ENCODE measurements around the gene C5orf47. TPM values are rescaled to one million over a fixed set of nuclear protein-coding genes. Genes with fewer than 3 reads are reported as not detected.

Gene C5orf47
- total and polyA plus RNA-seq, 2 of the 4 experiments (the other 2 are of a cell fraction), result not detected

- Histone ChIP-seq H2BK15ac (ENCODE audit: low read depth, low read length) (peak overlapping the region; percentile 2; the same call in 1 of the 3 replicates), H4K5ac (ENCODE audit: low read depth, low read length) (peak overlapping the region; percentile 24; the same call in 1 of the 2 replicates), H2BK120ac (ENCODE audit: low read depth, low read length) (peak overlapping the region; percentile 58), H2BK20ac (ENCODE audit: low read depth, low read length) (peak overlapping the region; percentile 46), H3K4ac (ENCODE audit: low read depth, low read length) (peak overlapping the region; percentile 76), H3K9ac (ENCODE audit: low read depth, low read length) (no peak overlapping the region), H2AK9ac (replicated peaks; ENCODE audit: low read depth, low read length, poor library complexity) (peak overlapping the region; percentile 76), H2AK5ac (ENCODE audit: low read depth, low read length) (peak overlapping the region; percentile 79), H4K8ac (ENCODE audit: low read depth in 2 of 2, low read length in 2 of 2) (peak overlapping the region in 1 of 2 experiments; percentile 61; a peak in 1 of 4 replicates), H2BK5ac (ENCODE audit: low read depth, low read length, poor library complexity, severe bottlenecking) (peak overlapping the region; percentile 65), H3K56ac (ENCODE audit: extremely low read depth, insufficient read depth, low read length) (no peak overlapping the region), H3K18ac (ENCODE audit: low read depth, low read length) (peak overlapping the region; percentile 5; the same call in 1 of the 2 replicates), H3K27ac (ENCODE audit: insufficient read depth, low read length) (peak overlapping the region; percentile 27; the same call in 1 of the 2 replicates), H3K23ac (ENCODE audit: low read depth, low read length) (peak overlapping the region; percentile 10; the same call in 1 of the 2 replicates), H3K14ac (replicated peaks; ENCODE audit: low read depth, low read length) (peak overlapping the region; percentile 23), H3K4me1 (ENCODE audit: control insufficient read depth, insufficient read depth, low read length) (peaks cover 13% of the 10 kb centered on the region), H4K20me1 (ENCODE audit: insufficient read depth, low read length) (no peaks in the 10 kb centered on the region), H3K4me2 (ENCODE audit: low read depth, low read length) (no peak overlapping the region), H3K9me3 (ENCODE audit: control insufficient read depth, insufficient read depth, low read length) (no peaks in the 10 kb centered on the region), H3K9me1 (ENCODE audit: insufficient read depth, low read length) (no peaks in the 10 kb centered on the region; the same call in 1 of the 2 replicates), H3K27me3 (ENCODE audit: control insufficient read depth, insufficient read depth, low read length) (no peaks in the 10 kb centered on the region), H3K79me1 (ENCODE audit: low read depth in 1 of 2, low read length in 2 of 2) (no peaks in the 10 kb centered on the region), H4K91ac (ENCODE audit: insufficient read depth, low read depth, low read length) (peak overlapping the region; percentile 47), H3K36me3 (ENCODE audit: control insufficient read depth, insufficient read depth, low read length) (no peaks in the 10 kb centered on the region), H2AFZ (replicated peaks; ENCODE audit: low read length, poor library complexity) (peak overlapping the region; percentile 58), H3K4me3 (ENCODE audit: insufficient read depth, low read depth, low read length) (no peak overlapping the region)
- WGBS, 2 experiments (ENCODE audit: extremely low coverage in 2 of 2, insufficient read length in 1 of 2), result 59% methylated on average over 7 of the region's 12 CpGs; no CpG with 5 or more reads in 1 of the 2 experiments
- BruUV-seq (replicated peaks), result no TSS peak
- dilution Hi-C loops (cut with HindIII; ENCODE audit: low sequenced_read_pairs, unreplicated experiment), result no loop called here
- TF ChIP-seq BHLHE40 (IDR thresholded peaks at IDR 0.05; ENCODE audit: low read depth, low read length), result peak; percentile 76
- TF ChIP-seq RAD21 (IDR thresholded peaks at IDR 0.05; ENCODE audit: low read length), result no peak
- TF ChIP-seq NFE2L2 (IDR thresholded peaks at IDR 0.05; ENCODE audit: low read depth, low read length), result peak; percentile 62; the same call in 1 of the 2 replicates
- peak; percentile 96 for TF ChIP-seq MAFK (IDR thresholded peaks at IDR 0.05; ENCODE audit: low read depth, low read length)
- peak; percentile 47 for TF ChIP-seq USF2 (IDR thresholded peaks at IDR 0.05; ENCODE audit: low read depth, low read length)
- peak; percentile 13; the same call in 1 of the 2 replicates for TF ChIP-seq SMC3 (IDR thresholded peaks at IDR 0.05; ENCODE audit: low read depth, low read length)
- TF ChIP-seq RFX5 (IDR thresholded peaks at IDR 0.05; ENCODE audit: low read depth, low read length), result no peak
- TF ChIP-seq MAZ (IDR thresholded peaks at IDR 0.05; ENCODE audit: borderline replicate concordance, low read depth, low read length), result no peak
- peak; percentile 88 for DNase-seq
- peak; percentile 81 for ATAC-seq (ENCODE audit: low read depth)
- POLR2A ChIA-PET (ENCODE audit: unreplicated experiment), result no interaction called here
- CTCF ChIA-PET, result interaction anchor here (0.6 to 1.9 kb wide), 4 partner anchors 11 to 354 kb away, joined by 3 to 9 read pairs (median 4); no protein-coding TSS in a partner anchor
- intact Hi-C loops (cut with micrococcal nuclease), result loop anchor here (10.0 kb wide), 2 partner anchors 195 to 255 kb away; no protein-coding TSS in a partner anchor
- in situ Hi-C loops (cut with MboI; ENCODE audit: low sequenced_read_pairs), result loop anchor here (5.0 to 10.0 kb wide), 3 partner anchors 345 to 675 kb away; partner anchors contain the start of gene BOD1
Observed at GRCh38 chr5:173969167-173970049, 19.6 kb upstream of the C5orf47 start.

Measured in IMR-90 (cell line).